ENCODE data around the gene RGP1.

RGP1 gene, protein sequence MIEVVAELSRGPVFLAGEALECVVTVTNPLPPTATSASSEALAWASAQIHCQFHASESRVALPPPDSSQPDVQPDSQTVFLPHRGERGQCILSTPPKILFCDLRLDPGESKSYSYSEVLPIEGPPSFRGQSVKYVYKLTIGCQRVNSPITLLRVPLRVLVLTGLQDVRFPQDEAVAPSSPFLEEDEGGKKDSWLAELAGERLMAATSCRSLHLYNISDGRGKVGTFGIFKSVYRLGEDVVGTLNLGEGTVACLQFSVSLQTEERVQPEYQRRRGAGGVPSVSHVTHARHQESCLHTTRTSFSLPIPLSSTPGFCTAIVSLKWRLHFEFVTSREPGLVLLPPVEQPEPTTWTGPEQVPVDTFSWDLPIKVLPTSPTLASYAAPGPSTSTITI

DNA sequence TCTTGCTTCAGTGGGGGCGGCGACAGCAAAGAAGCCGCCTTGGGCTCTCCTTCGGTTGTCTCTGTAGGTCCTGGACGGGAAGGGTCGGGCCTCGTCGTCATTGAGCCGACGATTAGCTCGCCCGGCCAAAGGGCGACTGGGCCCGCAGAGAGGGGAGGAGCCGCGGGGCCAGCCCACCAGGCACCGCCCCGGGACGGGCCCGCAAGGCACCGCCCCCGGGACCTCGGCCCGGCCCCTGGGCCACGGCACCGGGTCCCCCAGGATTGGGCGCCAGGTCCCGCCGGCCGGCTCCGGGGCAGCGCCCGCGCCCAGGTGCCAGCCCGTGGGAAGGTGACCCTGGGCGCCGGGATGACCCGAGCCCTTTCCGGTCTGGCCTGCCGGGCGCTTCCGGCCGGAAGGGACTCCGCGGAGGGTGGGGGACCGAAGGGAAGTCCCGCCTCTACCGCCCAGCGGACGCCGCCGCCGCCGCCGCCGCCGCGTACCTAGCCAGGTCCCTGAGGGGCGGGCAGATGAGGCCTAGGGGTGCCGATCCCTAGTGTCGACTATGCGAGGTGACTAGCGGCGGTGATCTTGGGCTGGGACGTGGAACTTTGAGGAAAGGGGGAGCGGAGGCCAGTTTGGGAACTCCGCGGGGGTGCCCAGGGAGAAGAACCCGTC is at the start of gene RGP1, which contains the start of gene GBA2:
RGP1 (plus strand) TSS at position 430 of the 657 bp plus-strand sequence. CDS start 469 bp downstream, outside the sequence.
GBA2 (minus strand) TSS at position 371 of the 657 bp plus-strand sequence. CDS start 524 bp downstream, outside the sequence.
- Histone ChIP-seq H3K9ac (ENCODE audit: low read depth, low read length) (peak within 1 kb of the TSS; percentile 66), H3K27me3 (ENCODE audit: control insufficient read depth, insufficient read depth, low read length) (no peaks in the 10 kb centered on the region), H3K9me3 (ENCODE audit: control insufficient read depth, insufficient read depth, low read length) (no peaks in the 10 kb centered on the region), H3K4me1 (ENCODE audit: control insufficient read depth, insufficient read depth, low read length) (peaks cover 11% of the 10 kb centered on the region), H3K36me3 (ENCODE audit: control insufficient read depth, insufficient read depth, low read length) (peaks cover 29% of the 10 kb centered on the region), H3K4me3 (ENCODE audit: low read depth, low read length) (peak within 1 kb of the TSS; percentile 97)

DNA sequence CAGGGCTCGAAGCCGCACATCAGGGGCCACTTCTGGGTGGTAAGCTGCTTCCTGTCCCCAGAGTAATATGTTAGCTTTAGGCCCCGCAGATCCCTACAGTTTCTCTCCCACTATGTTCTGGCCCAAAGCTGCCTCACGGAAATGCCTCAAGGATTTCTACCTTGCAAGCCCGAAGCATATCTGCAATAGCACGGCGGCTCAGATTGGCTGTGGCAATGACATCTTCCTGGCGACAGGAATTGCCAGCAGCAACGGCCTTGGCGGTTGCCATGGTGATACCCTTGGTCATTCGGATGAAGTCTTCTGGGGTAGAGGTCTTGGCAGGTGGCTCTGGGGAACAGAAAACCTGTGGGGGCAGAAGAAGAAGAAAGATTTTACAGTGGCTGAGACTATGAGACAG is 49.1 kb upstream of the RGP1 start:
- H3K9ac ChIP-seq (ENCODE audit: low read depth, low read length) = no peak overlapping the region
- H3K27me3 ChIP-seq (ENCODE audit: control insufficient read depth, insufficient read depth, low read length) = no peaks in the 10 kb centered on the region
- no peaks in the 10 kb centered on the region for H3K4me1 ChIP-seq (ENCODE audit: control insufficient read depth, insufficient read depth, low read length)
- H3K9me3 ChIP-seq (ENCODE audit: control insufficient read depth, insufficient read depth, low read length) = no peaks in the 10 kb centered on the region
- H3K4me3 ChIP-seq (ENCODE audit: low read depth, low read length) = no peak overlapping the region
- H3K36me3 ChIP-seq (ENCODE audit: control insufficient read depth, insufficient read depth, low read length) = peaks cover 67% of the 10 kb centered on the region

DNA sequence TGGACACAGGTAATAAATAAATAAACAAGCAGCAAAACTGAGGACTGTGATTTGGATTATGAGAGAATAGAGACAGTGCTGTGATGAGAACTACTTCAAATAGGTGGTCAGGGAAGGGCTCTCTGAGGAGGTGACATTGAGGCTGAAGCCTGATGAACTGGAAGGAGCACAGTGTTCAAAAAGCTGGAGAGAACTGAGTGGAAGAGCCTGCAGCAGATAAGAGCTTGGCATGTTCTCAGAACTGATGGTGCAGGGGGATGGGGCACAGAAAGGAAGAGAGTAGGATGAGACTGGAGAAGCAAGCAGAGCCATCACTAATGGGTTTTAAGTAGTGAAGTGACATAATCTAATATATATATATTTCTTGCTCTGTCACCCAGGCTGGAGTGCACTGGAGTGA is 48.1 kb upstream of the RGP1 start:
- Histone ChIP-seq H3K4me1 (ENCODE audit: control insufficient read depth, insufficient read depth, low read length) (no peaks in the 10 kb centered on the region), H3K9ac (ENCODE audit: low read depth, low read length) (no peak overlapping the region), H3K4me3 (ENCODE audit: low read depth, low read length) (no peak overlapping the region), H3K27me3 (ENCODE audit: control insufficient read depth, insufficient read depth, low read length) (no peaks in the 10 kb centered on the region), H3K9me3 (ENCODE audit: control insufficient read depth, insufficient read depth, low read length) (no peaks in the 10 kb centered on the region), H3K36me3 (ENCODE audit: control insufficient read depth, insufficient read depth, low read length) (peaks cover 76% of the 10 kb centered on the region)

DNA sequence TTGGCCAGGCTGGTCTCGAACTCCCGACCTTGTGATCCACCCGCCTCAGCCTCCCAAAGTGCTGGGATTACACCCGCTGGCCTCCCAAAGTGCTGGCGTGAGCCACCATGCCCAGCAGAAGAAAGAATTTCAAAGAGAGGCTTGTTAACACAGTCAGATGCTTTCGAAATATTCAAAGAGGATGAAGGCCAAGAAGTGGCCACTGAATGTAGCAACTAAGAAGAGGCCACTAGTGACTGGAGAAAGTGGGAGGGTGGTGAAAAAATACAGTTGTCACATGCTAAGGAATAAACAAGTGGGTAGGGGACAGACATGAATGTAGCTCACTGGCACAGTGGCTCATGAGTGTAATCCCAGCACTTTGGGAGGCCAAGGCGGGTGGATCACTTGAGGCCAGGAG is 46.4 kb upstream of the RGP1 start:
- Histone ChIP-seq H3K4me1 (ENCODE audit: control insufficient read depth, insufficient read depth, low read length) (no peaks in the 10 kb centered on the region), H3K9ac (ENCODE audit: low read depth, low read length) (no peak overlapping the region), H3K4me3 (ENCODE audit: low read depth, low read length) (no peak overlapping the region), H3K36me3 (ENCODE audit: control insufficient read depth, insufficient read depth, low read length) (peaks cover 88% of the 10 kb centered on the region), H3K27me3 (ENCODE audit: control insufficient read depth, insufficient read depth, low read length) (no peaks in the 10 kb centered on the region), H3K9me3 (ENCODE audit: control insufficient read depth, insufficient read depth, low read length) (no peaks in the 10 kb centered on the region)

DNA sequence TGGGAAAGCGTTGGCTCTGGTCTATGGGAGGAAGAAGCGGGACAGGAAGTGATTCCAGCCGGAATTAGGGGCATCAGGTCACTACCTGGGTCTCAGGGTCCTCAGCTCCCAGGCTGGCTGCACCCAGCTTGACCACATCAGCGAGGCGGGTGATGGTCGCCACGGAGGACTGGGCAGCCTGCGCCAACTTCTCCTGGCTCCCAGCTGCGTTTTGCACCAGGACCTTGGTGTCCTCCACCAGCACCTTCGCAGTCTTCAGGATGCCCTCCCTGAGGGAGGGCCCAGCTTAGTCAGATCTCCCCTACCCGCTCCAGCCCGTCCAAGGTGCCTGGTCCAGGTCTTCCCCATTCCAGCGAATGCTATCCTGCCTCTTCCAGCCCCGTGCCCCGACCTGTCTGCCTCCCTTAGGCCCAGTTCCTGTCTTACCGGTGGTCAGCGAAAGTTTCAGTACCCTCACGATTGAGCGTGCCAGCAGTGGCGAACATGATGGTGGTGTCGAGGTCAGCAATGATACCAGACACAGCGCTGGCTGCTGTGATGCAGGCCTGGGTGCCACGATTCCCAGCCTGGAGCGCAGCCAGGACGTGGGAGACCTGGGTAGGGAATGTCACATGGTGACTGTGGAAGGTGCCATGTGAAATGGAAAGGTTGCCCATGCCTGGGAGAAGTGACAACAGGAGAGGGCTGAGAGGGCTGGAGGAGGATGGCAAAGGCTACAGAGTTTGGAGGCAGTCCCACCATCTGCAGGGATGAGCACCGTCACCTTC is 45.0 kb upstream of the RGP1 start:
- Histone ChIP-seq H3K4me1 (ENCODE audit: control insufficient read depth, insufficient read depth, low read length) (no peaks in the 10 kb centered on the region), H3K4me3 (ENCODE audit: low read depth, low read length) (no peak overlapping the region), H3K9me3 (ENCODE audit: control insufficient read depth, insufficient read depth, low read length) (no peaks in the 10 kb centered on the region), H3K36me3 (ENCODE audit: control insufficient read depth, insufficient read depth, low read length) (peaks cover 81% of the 10 kb centered on the region), H3K9ac (ENCODE audit: low read depth, low read length) (no peak overlapping the region), H3K27me3 (ENCODE audit: control insufficient read depth, insufficient read depth, low read length) (no peaks in the 10 kb centered on the region)

DNA sequence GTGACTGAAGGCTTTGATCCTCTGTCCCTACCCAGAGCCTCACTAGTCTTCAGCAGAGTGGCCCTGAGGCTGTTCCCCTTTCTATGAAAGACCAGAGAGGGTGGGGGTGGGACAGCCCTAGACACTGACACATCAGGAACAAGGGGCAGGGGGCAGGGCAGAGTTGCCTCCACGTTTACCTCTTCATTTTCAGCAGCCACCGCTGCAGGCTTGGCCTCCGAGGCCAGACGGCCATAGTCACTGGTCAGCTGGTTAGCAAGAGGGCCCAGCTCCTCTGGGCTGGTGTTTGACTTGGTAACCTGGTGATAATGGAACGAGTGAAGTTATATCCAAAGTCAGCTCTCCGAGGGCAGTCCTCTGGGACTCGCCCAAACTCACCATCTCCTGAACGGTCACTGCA is 43.7 kb upstream of the RGP1 start:
- H3K9ac ChIP-seq (ENCODE audit: low read depth, low read length) = no peak overlapping the region
- no peaks in the 10 kb centered on the region for H3K4me1 ChIP-seq (ENCODE audit: control insufficient read depth, insufficient read depth, low read length)

DNA sequence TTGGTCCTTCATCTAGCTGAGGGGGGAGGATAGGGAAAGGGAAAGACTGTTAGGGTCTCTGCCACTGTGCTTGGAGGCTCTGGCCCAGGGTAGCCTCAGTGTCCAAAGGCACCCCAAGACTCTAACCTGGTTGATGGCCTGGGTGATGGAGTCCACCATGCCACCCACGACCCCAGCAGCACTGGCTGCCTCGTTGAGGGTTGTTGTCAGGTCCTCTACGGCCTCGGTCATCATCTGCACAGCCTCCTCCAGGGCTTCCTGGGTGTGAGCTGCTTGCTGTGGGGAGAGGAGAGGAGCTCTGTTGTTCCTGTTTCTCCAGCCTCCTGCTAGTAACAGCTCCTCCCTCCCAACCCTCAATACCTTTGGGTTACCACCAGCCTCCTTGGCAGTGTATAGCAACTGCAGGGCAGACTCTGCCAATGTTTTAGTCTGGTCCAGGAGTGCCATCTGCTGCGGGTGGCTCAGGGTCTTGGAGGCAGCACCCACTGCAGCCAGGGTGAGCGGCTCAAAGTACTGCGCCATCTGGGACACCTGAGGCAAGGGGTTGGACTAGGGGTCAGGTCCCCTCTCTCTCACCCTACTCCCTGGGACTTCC is 43.2 kb upstream of the RGP1 start:
- Histone ChIP-seq H3K9me3 (ENCODE audit: control insufficient read depth, insufficient read depth, low read length) (no peaks in the 10 kb centered on the region), H3K9ac (ENCODE audit: low read depth, low read length) (no peak overlapping the region), H3K36me3 (ENCODE audit: control insufficient read depth, insufficient read depth, low read length) (peaks cover 76% of the 10 kb centered on the region), H3K4me3 (ENCODE audit: low read depth, low read length) (no peak overlapping the region), H3K4me1 (ENCODE audit: control insufficient read depth, insufficient read depth, low read length) (no peaks in the 10 kb centered on the region), H3K27me3 (ENCODE audit: control insufficient read depth, insufficient read depth, low read length) (no peaks in the 10 kb centered on the region)

More for the DNA sequence above, 43.7 kb upstream of the RGP1 start:
- Histone ChIP-seq H3K27me3 (ENCODE audit: control insufficient read depth, insufficient read depth, low read length) (no peaks in the 10 kb centered on the region), H3K36me3 (ENCODE audit: control insufficient read depth, insufficient read depth, low read length) (peaks cover 72% of the 10 kb centered on the region), H3K9me3 (ENCODE audit: control insufficient read depth, insufficient read depth, low read length) (no peaks in the 10 kb centered on the region), H3K4me3 (ENCODE audit: low read depth, low read length) (no peak overlapping the region)

DNA sequence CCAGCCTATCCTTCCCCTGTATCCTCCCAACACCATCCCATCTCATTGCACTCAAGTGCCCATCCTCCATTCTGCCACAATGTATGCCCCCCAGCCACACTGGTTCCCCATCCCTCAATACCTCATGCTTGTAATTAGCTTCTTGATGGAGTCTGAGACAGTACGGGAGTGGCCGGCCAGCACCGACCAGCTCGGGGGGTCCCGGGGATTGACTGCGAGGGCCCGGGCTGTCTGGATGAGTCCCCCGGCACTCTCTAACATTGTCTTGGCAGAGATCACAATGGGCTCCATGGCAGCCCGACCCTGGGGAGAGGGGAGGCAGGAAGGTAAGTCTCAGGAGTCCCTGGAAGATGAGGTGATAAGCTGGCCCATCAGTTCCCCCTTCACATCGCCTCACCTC is 42.1 kb upstream of the RGP1 start:
- Histone ChIP-seq H3K4me1 (ENCODE audit: control insufficient read depth, insufficient read depth, low read length) (no peaks in the 10 kb centered on the region), H3K4me3 (ENCODE audit: low read depth, low read length) (no peak overlapping the region), H3K9me3 (ENCODE audit: control insufficient read depth, insufficient read depth, low read length) (no peaks in the 10 kb centered on the region), H3K9ac (ENCODE audit: low read depth, low read length) (no peak overlapping the region), H3K36me3 (ENCODE audit: control insufficient read depth, insufficient read depth, low read length) (peaks cover 80% of the 10 kb centered on the region), H3K27me3 (ENCODE audit: control insufficient read depth, insufficient read depth, low read length) (no peaks in the 10 kb centered on the region)

DNA sequence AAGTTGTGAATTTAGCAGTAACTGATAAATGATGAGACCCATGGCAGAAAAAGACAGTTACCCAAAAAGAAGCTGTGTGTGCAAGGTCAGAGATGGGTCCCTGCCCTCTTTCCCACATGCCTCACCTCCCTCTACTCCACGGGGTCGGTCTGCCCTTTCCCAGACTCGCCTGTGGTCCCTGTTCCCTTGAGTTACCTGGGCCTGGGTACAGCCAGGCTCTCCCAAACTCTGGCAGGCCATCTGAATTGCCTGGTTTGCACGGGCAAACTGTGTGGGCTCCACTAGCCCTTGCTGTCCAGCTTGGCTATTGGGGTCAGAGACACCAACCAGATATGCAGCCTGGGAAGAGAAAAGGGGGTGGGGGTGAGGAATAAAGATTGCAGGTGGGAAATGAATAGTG is 40.9 kb upstream of the RGP1 start:
- Histone ChIP-seq H3K4me1 (ENCODE audit: control insufficient read depth, insufficient read depth, low read length) (no peaks in the 10 kb centered on the region), H3K4me3 (ENCODE audit: low read depth, low read length) (no peak overlapping the region), H3K27me3 (ENCODE audit: control insufficient read depth, insufficient read depth, low read length) (no peaks in the 10 kb centered on the region), H3K36me3 (ENCODE audit: control insufficient read depth, insufficient read depth, low read length) (peaks cover 76% of the 10 kb centered on the region), H3K9ac (ENCODE audit: low read depth, low read length) (no peak overlapping the region), H3K9me3 (ENCODE audit: control insufficient read depth, insufficient read depth, low read length) (no peaks in the 10 kb centered on the region)

DNA sequence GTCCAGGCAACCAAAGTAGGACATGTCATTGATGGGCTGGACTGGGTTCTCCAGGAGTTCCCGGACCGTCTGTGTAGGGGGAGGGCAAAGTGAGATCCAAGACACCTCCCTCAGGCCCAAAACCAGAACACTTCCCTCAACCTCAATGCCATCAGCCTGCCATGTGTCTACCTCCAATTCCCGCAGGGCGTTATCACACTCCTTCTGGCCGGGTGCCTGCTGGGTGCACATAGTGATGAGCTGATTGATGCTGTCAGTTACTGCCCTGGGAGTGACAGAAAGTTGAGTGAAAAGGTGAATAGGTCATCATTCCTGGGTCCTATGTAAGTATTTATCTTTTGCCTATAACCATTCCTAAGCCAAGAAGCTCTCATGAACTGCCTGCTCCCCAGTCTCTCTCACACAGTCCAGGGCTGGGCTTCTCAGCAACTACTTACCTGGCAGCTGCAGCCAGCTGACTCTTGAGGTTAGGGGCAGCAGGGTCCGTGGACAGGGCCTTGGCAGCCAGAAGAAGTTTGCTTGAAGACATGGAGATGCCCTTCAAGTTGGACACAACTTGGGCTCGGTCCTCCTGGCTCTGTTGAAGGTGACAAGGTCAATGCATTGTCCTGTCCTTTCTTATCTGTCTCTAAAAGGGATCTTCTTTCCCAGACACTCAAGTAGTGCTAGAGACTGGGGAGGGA is 38.1 kb upstream of the RGP1 start:
- Histone ChIP-seq H3K36me3 (ENCODE audit: control insufficient read depth, insufficient read depth, low read length) (peaks cover 66% of the 10 kb centered on the region), H3K9ac (ENCODE audit: low read depth, low read length) (no peak overlapping the region), H3K27me3 (ENCODE audit: control insufficient read depth, insufficient read depth, low read length) (no peaks in the 10 kb centered on the region), H3K9me3 (ENCODE audit: control insufficient read depth, insufficient read depth, low read length) (no peaks in the 10 kb centered on the region), H3K4me3 (ENCODE audit: low read depth, low read length) (no peak overlapping the region), H3K4me1 (ENCODE audit: control insufficient read depth, insufficient read depth, low read length) (no peaks in the 10 kb centered on the region)

All from iPS-15b (cell line).